ENCODE results near the gene DGKI. TPM values are rescaled to one million over a fixed set of nuclear protein-coding genes. Genes with fewer than 3 reads are reported as not detected.

DGKI gene
- total and polyA plus RNA-seq, 2 experiments from 2014 or later = 0.16 to 1.0 TPM

- Mint-ChIP-seq H3K27ac (no peak overlapping the region), H3K9me3 (no peaks in the 10 kb centered on the region), H3K4me1 (peaks cover 18% of the 10 kb centered on the region), H3K27me3 (ENCODE audit: insufficient read depth, low read depth, poor library complexity) (no peaks in the 10 kb centered on the region), H3K4me3 (no peak overlapping the region), H3K36me3 (ENCODE audit: low read depth) (no peaks in the 10 kb centered on the region)
- no peaks in the 10 kb centered on the region for H3K27me3 ChIP-seq (ENCODE audit: insufficient read depth)
- H3K4me3 ChIP-seq = no peak overlapping the region
- no peak overlapping the region for H3K4me2 ChIP-seq
- H3K79me2 ChIP-seq (replicated peaks; ENCODE audit: insufficient read depth) = no peaks in the 10 kb centered on the region
- H3F3A ChIP-seq (replicated peaks; ENCODE audit: low read depth) = no peaks in the 10 kb centered on the region
- no peak for TF ChIP-seq EZH2phosphoT487 (IDR thresholded peaks at IDR 0.05; ENCODE audit: unreplicated experiment)
- TF ChIP-seq CTCF (conservative IDR thresholded peaks at IDR 0.05; ENCODE audit: low read depth in 2 of 2) = no peak
- H3K9me2 ChIP-seq (ENCODE audit: insufficient read depth) = 0 out of 2 replicates have a peak, but pooled peaks cover 3% of the 10 kb centered on the region
- ATAC-seq (no peak), DNase-seq (ENCODE audit: low spot score) (no peak)
- no peaks in the 10 kb centered on the region for H4K20me1 ChIP-seq (replicated peaks; ENCODE audit: insufficient read depth)
- peaks cover 22% of the 10 kb centered on the region for H3K4me1 ChIP-seq (ENCODE audit: insufficient read depth)
- no peaks in the 10 kb centered on the region for H3K36me3 ChIP-seq (ENCODE audit: insufficient read depth)
- H3K27ac ChIP-seq (ENCODE audit: low read depth) = no peak overlapping the region
- no peak overlapping the region; the same call in 1 of the 2 replicates for H2AFZ ChIP-seq
Observed at GRCh38 chr7:137668404-137668803, 178.4 kb downstream of the DGKI start.

GRCh38 chr7:137667633-137668387 lies 179.0 kb downstream of the DGKI start:
- Histone ChIP-seq H3K36me3 (ENCODE audit: insufficient read depth) (no peaks in the 10 kb centered on the region), H3K79me2 (replicated peaks; ENCODE audit: insufficient read depth) (no peaks in the 10 kb centered on the region), H3K27me3 (ENCODE audit: insufficient read depth) (no peaks in the 10 kb centered on the region), H3K27ac (ENCODE audit: low read depth) (no peak overlapping the region), H3K4me3 (no peak overlapping the region), H3K9me2 (ENCODE audit: insufficient read depth) (peaks cover 3% of the 10 kb centered on the region; the same call in 1 of the 2 replicates), H3F3A (replicated peaks; ENCODE audit: low read depth) (no peaks in the 10 kb centered on the region), H3K4me2 (no peak overlapping the region), H2AFZ (no peak overlapping the region), H3K4me1 (ENCODE audit: insufficient read depth) (peaks cover 19% of the 10 kb centered on the region), H4K20me1 (replicated peaks; ENCODE audit: insufficient read depth) (no peaks in the 10 kb centered on the region)
- DNase-seq (ENCODE audit: low spot score) (no peak), ATAC-seq (no peak)
- TF ChIP-seq ETS1 (IDR thresholded peaks at IDR 0.05) (no peak), JUNB (IDR thresholded peaks at IDR 0.05; ENCODE audit: unreplicated experiment) (no peak)
- H3K9me3 Mint-ChIP-seq = no peaks in the 10 kb centered on the region
- peaks cover 13% of the 10 kb centered on the region for H3K4me1 Mint-ChIP-seq
- no peaks in the 10 kb centered on the region for H3K36me3 Mint-ChIP-seq (ENCODE audit: low read depth)
- no peak overlapping the region for H3K4me3 Mint-ChIP-seq
- no peaks in the 10 kb centered on the region for H3K27me3 Mint-ChIP-seq (ENCODE audit: insufficient read depth, low read depth, poor library complexity)
- H3K27ac Mint-ChIP-seq = no peak overlapping the region

- H3K79me2 ChIP-seq (replicated peaks; ENCODE audit: insufficient read depth) = no peaks in the 10 kb centered on the region
- H3F3A ChIP-seq (replicated peaks; ENCODE audit: low read depth) = no peaks in the 10 kb centered on the region
- ATAC-seq (peak; percentile 40; the same call in 2 of the 3 replicates), DNase-seq (ENCODE audit: low spot score) (no peak)
- no peaks in the 10 kb centered on the region for H3K36me3 Mint-ChIP-seq (ENCODE audit: low read depth)
- H3K4me1 ChIP-seq (ENCODE audit: insufficient read depth) = peaks cover 19% of the 10 kb centered on the region
- no peak overlapping the region for H3K4me3 ChIP-seq
- H2AFZ ChIP-seq = no peak overlapping the region; the same call in 1 of the 2 replicates
- H3K27ac ChIP-seq (ENCODE audit: low read depth) = no peak overlapping the region
- H3K4me1 Mint-ChIP-seq = peaks cover 16% of the 10 kb centered on the region
- H4K20me1 ChIP-seq (replicated peaks; ENCODE audit: insufficient read depth) = no peaks in the 10 kb centered on the region
- no peak overlapping the region for H3K27ac Mint-ChIP-seq
- no peaks in the 10 kb centered on the region for H3K27me3 Mint-ChIP-seq (ENCODE audit: insufficient read depth, low read depth, poor library complexity)
- no peak overlapping the region for H3K4me3 Mint-ChIP-seq
- H3K9me3 Mint-ChIP-seq = no peaks in the 10 kb centered on the region
- H3K27me3 ChIP-seq (ENCODE audit: insufficient read depth) = no peaks in the 10 kb centered on the region
- H3K9me2 ChIP-seq (ENCODE audit: insufficient read depth) = no peaks in the 10 kb centered on the region; the same call in 1 of the 2 replicates
- H3K36me3 ChIP-seq (ENCODE audit: insufficient read depth) = no peaks in the 10 kb centered on the region
- H3K4me2 ChIP-seq = no peak overlapping the region
- TF ChIP-seq EZH2phosphoT487 (IDR thresholded peaks at IDR 0.05; ENCODE audit: unreplicated experiment) = no peak
- TF ChIP-seq ZNF462 (CRISPR knock-in tag; IDR thresholded peaks at IDR 0.05) = no peak
- TF ChIP-seq CREB1 (CRISPR knock-in tag; IDR thresholded peaks at IDR 0.05; ENCODE audit: low read depth) = no peak
Observed at GRCh38 chr7:137664846-137665245, 181.9 kb downstream of the DGKI start.

Measured in GM23338 (cell line).